Muscle layer of colon (tissue), 2 donors: ENCODE data around the gene ELMO2.

Experiments used
- H3K27ac ChIP-seq: one replicate; pipeline ENCODE4 v1.7.0; 2013; ENCODE audit warnings: low read depth, mild to moderate bottlenecking, low read length, moderate library complexity
- H3K27me3 ChIP-seq, 2 donors: one replicate each; pipeline ENCODE4 v1.7.0; 2013; ENCODE audit warnings: low read length in 2 of 2, mild to moderate bottlenecking in 2 of 2; ENCODE audit not compliant: insufficient read depth in 2 of 2, control insufficient read depth in 1 of 2
- H3K36me3 ChIP-seq: one replicate; pipeline ENCODE4 v1.7.0; 2013; ENCODE audit warnings: mild to moderate bottlenecking, low read length; ENCODE audit not compliant: insufficient read depth
- H3K4me1 ChIP-seq: one replicate; pipeline ENCODE4 v1.7.0; 2013; ENCODE audit warnings: mild to moderate bottlenecking, low read length; ENCODE audit not compliant: insufficient read depth
- H3K4me3 ChIP-seq, 2 donors: one replicate each; pipeline ENCODE4 v1.7.0; 2013; ENCODE audit warnings: low read length in 2 of 2, low read depth in 1 of 2, mild to moderate bottlenecking in 1 of 2, moderate library complexity in 1 of 2
- H3K9ac ChIP-seq: one replicate; pipeline ENCODE4 v1.7.0; 2013; ENCODE audit warnings: low read length
- H3K9me3 ChIP-seq: one replicate; pipeline ENCODE4 v1.7.0; 2013; ENCODE audit warnings: mild to moderate bottlenecking, low read length
- donor health status: abdominal sarcoma.
- donor health status: Adenocarcinoma of cecum.

The ELMO2 gene

GRCh38 chr20:46324960-46325703 lies 81.3 kb downstream of the ELMO2 start:
- H3K4me3 ChIP-seq = no peak overlapping the region
- no peak overlapping the region for H3K9ac ChIP-seq
- no peaks in the 10 kb centered on the region for H3K36me3 ChIP-seq
- no peaks in the 10 kb centered on the region for H3K9me3 ChIP-seq
- H3K27me3 ChIP-seq = peaks cover 5 to 28% of the 10 kb centered on the region in 2 donors
- no peak overlapping the region for H3K27ac ChIP-seq
- no peaks in the 10 kb centered on the region for H3K4me1 ChIP-seq

- Histone ChIP-seq H3K36me3 (no peaks in the 10 kb centered on the region), H3K9me3 (no peaks in the 10 kb centered on the region), H3K4me3 (no peak overlapping the region), H3K9ac (no peak overlapping the region), H3K27ac (no peak overlapping the region), H3K27me3 (peaks cover 5 to 22% of the 10 kb centered on the region in 2 donors), H3K4me1 (no peaks in the 10 kb centered on the region)
These were observed 82.0 kb downstream of the ELMO2 start for GRCh38 chr20:46324379-46324778.

GRCh38 chr20:46323557-46323956 lies 82.9 kb downstream of the ELMO2 start:
- Histone ChIP-seq H3K4me3 (no peak overlapping the region), H3K27ac (no peak overlapping the region), H3K36me3 (no peaks in the 10 kb centered on the region), H3K9me3 (no peaks in the 10 kb centered on the region), H3K9ac (no peak overlapping the region), H3K4me1 (no peaks in the 10 kb centered on the region), H3K27me3 (peaks cover 5 to 19% of the 10 kb centered on the region in 2 donors)

- Histone ChIP-seq H3K9ac (no peak overlapping the region), H3K36me3 (no peaks in the 10 kb centered on the region), H3K9me3 (no peaks in the 10 kb centered on the region), H3K27me3 (peaks cover 8 to 18% of the 10 kb centered on the region in 2 donors), H3K27ac (no peak overlapping the region), H3K4me3 (no peak overlapping the region), H3K4me1 (no peaks in the 10 kb centered on the region)
These were observed 83.8 kb downstream of the ELMO2 start for GRCh38 chr20:46322641-46323040.

- H3K4me1 ChIP-seq = no peaks in the 10 kb centered on the region
- H3K9ac ChIP-seq = no peak overlapping the region
- no peaks in the 10 kb centered on the region for H3K9me3 ChIP-seq
- H3K36me3 ChIP-seq = no peaks in the 10 kb centered on the region
- peaks cover 30 to 36% of the 10 kb centered on the region in 2 donors for H3K27me3 ChIP-seq
- no peak overlapping the region for H3K4me3 ChIP-seq
- no peak overlapping the region for H3K27ac ChIP-seq
These were observed 88.7 kb downstream of the ELMO2 start for GRCh38 chr20:46317685-46318177.

GRCh38 chr20:46316984-46317684 lies 89.3 kb downstream of the ELMO2 start:
- Histone ChIP-seq H3K9ac (no peak overlapping the region), H3K36me3 (no peaks in the 10 kb centered on the region), H3K4me1 (no peaks in the 10 kb centered on the region), H3K27me3 (peaks cover 36 to 42% of the 10 kb centered on the region in 2 donors), H3K9me3 (no peaks in the 10 kb centered on the region), H3K4me3 (no peak overlapping the region), H3K27ac (no peak overlapping the region)
